ENCODE measurements around the gene RABGGTB. TPM values are rescaled to one million over a fixed set of nuclear protein-coding genes. Genes with fewer than 3 reads are reported as not detected.

RABGGTB gene
- total and polyA plus RNA-seq, 12 donors, result 37.6 to 170 (median 83.1) TPM

DNA sequence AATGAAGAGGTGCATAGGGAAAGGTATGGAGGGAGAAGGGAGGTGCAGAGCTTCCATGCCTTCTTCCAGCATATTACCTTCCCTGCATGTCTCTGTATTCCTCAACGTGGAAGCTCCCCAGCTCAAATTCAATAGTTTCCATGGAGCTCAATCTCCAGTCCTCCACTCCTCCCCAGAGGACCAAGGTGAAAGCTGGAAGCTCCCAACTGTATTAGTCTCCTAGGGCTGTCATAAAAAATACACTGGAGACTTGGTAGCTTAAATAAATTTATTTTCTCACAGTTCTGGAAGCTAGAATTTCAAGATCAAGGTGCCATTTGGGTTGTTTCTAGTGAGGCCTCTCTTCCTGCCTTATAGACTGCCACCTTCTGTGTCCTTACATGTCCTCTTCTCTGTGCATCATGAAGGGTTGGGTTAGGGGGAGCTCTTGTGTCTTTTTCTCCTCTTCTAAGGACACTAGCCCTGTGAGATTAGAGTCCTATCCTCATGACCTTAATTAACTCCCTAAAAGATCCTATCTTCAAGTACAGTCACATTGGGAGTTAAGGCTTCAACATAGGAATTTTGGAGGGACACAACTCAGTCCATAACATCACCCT is 21.9 kb upstream of the RABGGTB start:
- H3K9me3 ChIP-seq (replicated peaks in 1 of 3), result no peaks in the 10 kb centered on the region
- H3K27ac ChIP-seq, result no peak overlapping the region
- no peaks in the 10 kb centered on the region for H3K27me3 ChIP-seq
- no peak for DNase-seq
- TF ChIP-seq POLR2A (IDR thresholded peaks at IDR 0.05), result no peak
- TF ChIP-seq, protein P1, sequence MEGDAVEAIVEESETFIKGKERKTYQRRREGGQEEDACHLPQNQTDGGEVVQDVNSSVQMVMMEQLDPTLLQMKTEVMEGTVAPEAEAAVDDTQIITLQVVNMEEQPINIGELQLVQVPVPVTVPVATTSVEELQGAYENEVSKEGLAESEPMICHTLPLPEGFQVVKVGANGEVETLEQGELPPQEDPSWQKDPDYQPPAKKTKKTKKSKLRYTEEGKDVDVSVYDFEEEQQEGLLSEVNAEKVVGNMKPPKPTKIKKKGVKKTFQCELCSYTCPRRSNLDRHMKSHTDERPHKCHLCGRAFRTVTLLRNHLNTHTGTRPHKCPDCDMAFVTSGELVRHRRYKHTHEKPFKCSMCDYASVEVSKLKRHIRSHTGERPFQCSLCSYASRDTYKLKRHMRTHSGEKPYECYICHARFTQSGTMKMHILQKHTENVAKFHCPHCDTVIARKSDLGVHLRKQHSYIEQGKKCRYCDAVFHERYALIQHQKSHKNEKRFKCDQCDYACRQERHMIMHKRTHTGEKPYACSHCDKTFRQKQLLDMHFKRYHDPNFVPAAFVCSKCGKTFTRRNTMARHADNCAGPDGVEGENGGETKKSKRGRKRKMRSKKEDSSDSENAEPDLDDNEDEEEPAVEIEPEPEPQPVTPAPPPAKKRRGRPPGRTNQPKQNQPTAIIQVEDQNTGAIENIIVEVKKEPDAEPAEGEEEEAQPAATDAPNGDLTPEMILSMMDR (IDR thresholded peaks at IDR 0.05), result no peak
- H3K4me3 ChIP-seq, result no peak overlapping the region
- intact Hi-C loops (cut with DNase I), result no loop called here
- no peaks in the 10 kb centered on the region for H3K36me3 ChIP-seq (replicated peaks in 1 of 2)
- WGBS, 4 donors, result 75 to 95% (median 80%) methylated on average over 1 of the region's 1 CpG
- no peaks in the 10 kb centered on the region for H3K4me1 ChIP-seq (replicated peaks in 1 of 2)

DNA sequence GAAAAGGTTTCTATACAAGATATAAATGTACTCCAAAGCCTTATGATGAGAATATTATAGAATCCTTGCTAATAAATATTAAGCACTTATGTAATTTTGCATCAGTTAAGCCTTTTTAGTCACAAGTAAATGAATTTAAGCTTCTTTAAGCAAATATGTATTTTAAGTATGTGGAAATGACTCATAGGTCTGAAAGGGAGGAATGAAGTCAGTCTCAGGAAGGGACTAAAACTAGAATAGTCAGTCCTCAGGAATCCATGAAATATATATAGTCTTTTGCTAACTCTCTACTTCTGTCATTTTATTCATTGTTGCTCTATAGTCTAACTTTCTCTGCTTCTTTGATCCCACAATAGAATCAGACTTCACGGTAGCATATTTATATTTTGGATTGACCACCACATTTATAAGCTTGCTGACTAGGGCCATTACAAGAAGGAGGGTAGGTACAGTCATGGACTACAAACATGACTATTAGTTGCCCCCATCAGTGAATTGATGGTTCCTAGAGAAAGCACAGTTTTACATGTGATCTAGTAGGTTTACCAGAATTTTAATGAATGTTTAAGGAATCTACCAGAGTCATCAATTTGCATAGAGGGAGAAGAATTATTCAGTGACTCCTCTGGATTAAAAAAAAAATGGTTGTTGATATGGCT is 20.2 kb upstream of the RABGGTB start:
- intact Hi-C loops (cut with DNase I), result no loop called here
- H3K4me1 ChIP-seq (replicated peaks in 1 of 2), result no peaks in the 10 kb centered on the region
- H3K27me3 ChIP-seq, result no peaks in the 10 kb centered on the region
- TF ChIP-seq, protein P1 (IDR thresholded peaks at IDR 0.05), result no peak
- H3K27ac ChIP-seq, result no peak overlapping the region
- no peaks in the 10 kb centered on the region for H3K9me3 ChIP-seq (replicated peaks in 1 of 3)
- no peak overlapping the region for H3K4me3 ChIP-seq
- no peaks in the 10 kb centered on the region for H3K36me3 ChIP-seq (replicated peaks in 1 of 2)
- no peak for DNase-seq
- WGBS, 4 donors, result 88 to 95% (median 94%) methylated on average over 1 of the region's 1 CpG

DNA sequence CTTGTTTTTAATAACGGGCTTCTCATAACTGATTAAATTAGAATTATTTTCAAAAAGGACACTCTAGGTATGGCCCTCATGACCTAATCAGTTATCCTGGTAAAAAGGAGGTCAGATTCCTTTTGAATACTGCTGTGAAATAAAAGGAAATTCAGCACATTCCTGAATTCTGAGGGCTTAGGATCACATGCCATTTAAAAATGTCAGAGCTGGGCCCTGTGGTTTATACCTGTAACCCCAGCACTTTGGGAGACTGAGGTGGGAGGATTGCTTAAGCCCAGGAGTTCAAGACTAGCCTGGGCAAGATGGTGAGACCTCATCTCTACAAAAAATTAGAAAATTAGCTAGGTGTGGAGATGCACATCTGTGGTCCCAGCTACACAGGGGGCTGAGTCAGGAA is 18.0 kb upstream of the RABGGTB start:
- Histone ChIP-seq H3K4me1 (replicated peaks in 1 of 2) (no peaks in the 10 kb centered on the region), H3K27ac (no peak overlapping the region), H3K27me3 (no peaks in the 10 kb centered on the region), H3K9me3 (replicated peaks in 1 of 3) (no peaks in the 10 kb centered on the region), H3K4me3 (no peak overlapping the region), H3K36me3 (replicated peaks in 1 of 2) (no peaks in the 10 kb centered on the region)
- 86 to 90% (median 88%) methylated on average over 1 of the region's 1 CpG for WGBS, 4 donors
- DNase-seq, result no peak
- intact Hi-C loops (cut with DNase I), result no loop called here
- TF ChIP-seq, protein P1 (IDR thresholded peaks at IDR 0.05), result no peak
- no peak for TF ChIP-seq POLR2A (IDR thresholded peaks at IDR 0.05)

DNA sequence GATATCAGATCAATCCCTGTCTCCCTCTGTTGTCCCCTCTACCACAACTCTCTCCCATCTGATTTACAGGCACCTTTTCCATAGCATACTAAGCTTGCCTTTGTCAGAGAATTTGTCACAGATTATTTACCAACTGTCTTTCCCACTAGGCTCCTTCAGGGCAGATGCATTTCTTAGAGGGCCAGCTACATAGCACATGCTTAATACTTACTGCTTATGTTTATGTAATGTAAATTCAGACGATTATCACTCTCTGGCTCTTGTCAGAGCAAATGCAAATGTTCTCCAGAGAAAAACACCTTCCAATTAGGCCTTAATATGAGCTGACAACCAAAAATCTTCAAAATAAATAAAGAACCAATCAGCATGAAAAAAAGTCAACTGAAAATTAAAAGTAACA is 15.3 kb upstream of the RABGGTB start:
- Histone ChIP-seq H3K27ac (no peak overlapping the region), H3K36me3 (replicated peaks in 1 of 2) (no peaks in the 10 kb centered on the region), H3K27me3 (no peaks in the 10 kb centered on the region), H3K9me3 (replicated peaks in 1 of 3) (no peaks in the 10 kb centered on the region), H3K4me3 (no peak overlapping the region), H3K4me1 (replicated peaks in 1 of 2) (no peaks in the 10 kb centered on the region)
- 69 to 73% (median 70%) methylated on average over 1 of the region's 1 CpG for WGBS, 4 donors
- no peak for DNase-seq
- intact Hi-C loops (cut with DNase I), result no loop called here
- TF ChIP-seq POLR2A (IDR thresholded peaks at IDR 0.05), result no peak
- TF ChIP-seq, protein P1 (IDR thresholded peaks at IDR 0.05), result no peak

All from adrenal gland (tissue), 12 donors.